Activated naive CD4-positive, alpha-beta T cell treated with anti-CD3 and anti-CD28 coated beads for 36 hours (primary cell): Measurements from ENCODE around the gene IFNGR2. TPM values are rescaled to one million over a fixed set of nuclear protein-coding genes. Genes with fewer than 3 reads are reported as not detected.

Experiments used
- CTCF ChIA-PET: fragments of 350-600 bp; sonication (Branson Sonifier 250); formaldehyde crosslinking; loops from one replicate; lab custom pipeline; 2021; ENCODE audit warnings: antibody characterized with exemption; lab: Charles Lee
- DNase-seq: peaks from one replicate; pipeline ENCODE4 v3.0.0-alpha.2; 2020
- H3K27ac Mint-ChIP-seq: one replicate; pipeline ENCODE4 v1.8.0; 2021; ENCODE audit warnings: mild to moderate bottlenecking, mixed read lengths
- H3K27me3 Mint-ChIP-seq: one replicate; pipeline ENCODE4 v1.8.0; 2021; ENCODE audit warnings: low read depth, mixed read lengths
- H3K36me3 Mint-ChIP-seq: one replicate; pipeline ENCODE4 v1.8.0; 2021; ENCODE audit warnings: low read depth, mixed read lengths
- H3K4me1 Mint-ChIP-seq: one replicate; pipeline ENCODE4 v1.8.0; 2021; ENCODE audit warnings: low read depth, mixed read lengths
- H3K4me3 Mint-ChIP-seq: one replicate; pipeline ENCODE4 v1.8.0; 2021; ENCODE audit warnings: mild to moderate bottlenecking, moderate library complexity, mixed read lengths
- H3K9me3 Mint-ChIP-seq: one replicate; pipeline ENCODE4 v1.8.0; 2021; ENCODE audit warnings: mixed read lengths
- intact Hi-C: fragments of 100-400 bp; cut with micrococcal nuclease; formaldehyde crosslinking; loops from one replicate; pipeline ENCODE4 v1.15.1; 2023
- total RNA-seq, 2 experiments: library from RNA; stranded (reverse); gene quantifications; one replicate each; pipeline ENCODE4 v1.2.3, GENCODE V29; 2021

IFNGR2 gene
- total RNA-seq, 2 experiments from 2014 or later, result 16.3 to 17.5 TPM

GRCh38 chr21:33391656-33392055 lies 11.6 kb upstream of the IFNGR2 start:
- Mint-ChIP-seq H3K27ac (no peak overlapping the region), H3K36me3 (no peaks in the 10 kb centered on the region), H3K27me3 (peaks cover 2% of the 10 kb centered on the region), H3K4me3 (no peak overlapping the region), H3K4me1 (no peaks in the 10 kb centered on the region), H3K9me3 (no peaks in the 10 kb centered on the region)
- intact Hi-C loops, result no loop called here
- CTCF ChIA-PET, result interaction anchor here (0.6 kb wide), 1 partner anchor 32 kb away, joined by 3 read pairs; no protein-coding TSS in a partner anchor
- DNase-seq, result no peak

DNA sequence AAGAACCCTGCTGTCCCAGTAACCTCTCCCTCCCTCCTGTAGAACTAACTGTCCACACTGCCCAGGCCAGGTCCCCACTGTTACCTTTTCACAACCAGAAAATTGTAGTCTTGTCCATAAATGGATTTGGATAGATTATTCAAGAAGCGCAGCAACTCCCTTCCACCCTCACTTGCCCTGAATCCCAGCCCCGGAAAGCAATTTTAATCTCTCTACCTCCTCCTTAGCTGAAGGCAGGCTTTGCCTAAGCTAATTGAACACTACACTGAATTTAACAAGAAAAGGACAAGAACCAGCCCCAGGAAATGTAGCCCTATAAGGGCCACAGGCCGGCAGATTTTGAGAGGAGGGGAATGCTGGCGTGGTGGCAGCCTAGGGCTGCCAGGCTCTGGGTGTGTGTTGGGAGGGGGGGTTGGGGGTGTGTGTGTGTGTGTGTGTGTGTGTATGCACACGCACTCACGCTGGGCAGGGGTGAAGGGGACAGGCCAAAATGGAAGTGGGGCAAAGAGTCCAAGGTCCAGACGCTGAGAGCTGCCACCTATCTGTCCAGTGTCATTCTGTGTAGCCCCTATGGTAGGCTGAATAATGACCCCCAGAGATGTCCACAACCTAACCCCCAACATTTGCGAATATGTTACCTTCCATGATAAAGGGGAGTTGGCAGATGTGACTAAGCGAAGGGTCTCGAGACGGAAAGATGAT lies 10.8 kb upstream of the IFNGR2 start:
- Mint-ChIP-seq H3K9me3 (no peaks in the 10 kb centered on the region), H3K4me1 (no peaks in the 10 kb centered on the region), H3K27ac (no peak overlapping the region), H3K4me3 (no peak overlapping the region), H3K27me3 (peaks cover 2% of the 10 kb centered on the region), H3K36me3 (no peaks in the 10 kb centered on the region)
- intact Hi-C loops, result no loop called here
- CTCF ChIA-PET, result interaction anchor here (0.6 to 1.2 kb wide), 2 partner anchors 30 to 32 kb away, joined by 3 read pairs; no protein-coding TSS in a partner anchor
- DNase-seq, result no peak

GRCh38 chr21:33393348-33393747 lies 9.9 kb upstream of the IFNGR2 start:
- DNase-seq, result no peak
- H3K36me3 Mint-ChIP-seq, result no peaks in the 10 kb centered on the region
- no peaks in the 10 kb centered on the region for H3K9me3 Mint-ChIP-seq
- H3K4me3 Mint-ChIP-seq, result no peak overlapping the region
- intact Hi-C loops, result no loop called here
- no peaks in the 10 kb centered on the region for H3K4me1 Mint-ChIP-seq
- peaks cover 2% of the 10 kb centered on the region for H3K27me3 Mint-ChIP-seq
- no peak overlapping the region for H3K27ac Mint-ChIP-seq
- CTCF ChIA-PET, result interaction anchor here (0.6 to 1.2 kb wide), 2 partner anchors 31 to 753 kb away, joined by 3 to 5 read pairs; no protein-coding TSS in a partner anchor

DNA sequence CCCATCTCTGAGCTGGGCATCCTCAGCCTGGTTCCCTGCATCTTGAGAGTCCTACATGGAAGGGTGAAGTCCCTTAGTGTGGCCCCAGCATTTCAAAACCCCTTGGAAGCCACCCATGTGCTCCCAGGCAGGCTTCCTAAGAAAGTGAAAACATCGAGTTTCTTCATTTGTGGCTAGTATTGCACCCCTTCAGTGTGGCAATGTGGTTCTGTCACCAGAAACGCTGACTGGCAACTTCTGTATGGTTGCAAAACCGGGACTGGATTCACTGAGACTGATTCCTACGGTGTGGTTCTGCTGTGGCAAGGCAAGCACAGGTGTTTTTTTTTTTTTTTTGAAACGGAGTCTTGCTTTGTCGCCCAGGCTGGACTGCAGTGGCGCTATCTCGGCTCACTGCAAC lies 9.0 kb upstream of the IFNGR2 start:
- Mint-ChIP-seq H3K4me1 (no peaks in the 10 kb centered on the region), H3K27me3 (peaks cover 2% of the 10 kb centered on the region)
- CTCF ChIA-PET, result no interaction called here

GRCh38 chr21:33395891-33396331 lies 7.3 kb upstream of the IFNGR2 start:
- Mint-ChIP-seq H3K27ac (no peak overlapping the region), H3K4me1 (no peaks in the 10 kb centered on the region), H3K36me3 (no peaks in the 10 kb centered on the region), H3K27me3 (peaks cover under 1% of the 10 kb centered on the region), H3K4me3 (no peak overlapping the region), H3K9me3 (no peaks in the 10 kb centered on the region)
- intact Hi-C loops, result no loop called here
- CTCF ChIA-PET, result no interaction called here
- DNase-seq, result no peak

More for the DNA sequence above, 9.0 kb upstream of the IFNGR2 start:
- H3K36me3 Mint-ChIP-seq, result no peaks in the 10 kb centered on the region
- no peak overlapping the region for H3K4me3 Mint-ChIP-seq
- H3K9me3 Mint-ChIP-seq, result no peaks in the 10 kb centered on the region
- intact Hi-C loops, result no loop called here
- no peak overlapping the region for H3K27ac Mint-ChIP-seq
- no peak for DNase-seq

DNA sequence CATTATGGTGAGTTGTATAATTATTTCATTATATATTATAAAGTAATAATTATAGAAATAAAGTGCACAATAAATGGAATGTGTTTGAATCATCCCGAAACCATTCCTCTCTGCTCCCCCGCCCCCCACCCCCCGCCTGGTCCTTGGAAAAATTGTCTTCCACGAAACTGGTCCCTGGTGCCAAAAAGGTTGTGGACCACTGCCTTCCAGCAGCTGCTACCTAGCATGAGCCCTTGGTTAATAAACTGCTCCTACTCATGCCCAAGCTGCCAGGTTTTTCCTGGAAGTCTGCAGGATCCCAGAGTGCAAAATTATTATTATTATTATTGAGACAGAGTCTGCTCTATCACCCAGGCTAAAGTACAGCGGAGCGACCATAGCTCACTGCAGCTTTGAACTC lies 6.8 kb upstream of the IFNGR2 start:
- no peak overlapping the region for H3K27ac Mint-ChIP-seq
- H3K27me3 Mint-ChIP-seq, result peaks cover 2% of the 10 kb centered on the region
- H3K4me1 Mint-ChIP-seq, result no peaks in the 10 kb centered on the region
- CTCF ChIA-PET, result interaction anchor here (0.6 kb wide), 2 partner anchors 36 to 127 kb away, joined by 3 read pairs; no protein-coding TSS in a partner anchor
- no peak for DNase-seq
- intact Hi-C loops, result no loop called here
- H3K36me3 Mint-ChIP-seq, result no peaks in the 10 kb centered on the region
- H3K9me3 Mint-ChIP-seq, result no peaks in the 10 kb centered on the region
- no peak overlapping the region for H3K4me3 Mint-ChIP-seq

GRCh38 chr21:33396951-33397350 lies 6.3 kb upstream of the IFNGR2 start:
- Mint-ChIP-seq H3K27ac (no peak overlapping the region), H3K27me3 (peaks cover 2% of the 10 kb centered on the region), H3K4me1 (no peaks in the 10 kb centered on the region), H3K4me3 (no peak overlapping the region), H3K36me3 (no peaks in the 10 kb centered on the region), H3K9me3 (no peaks in the 10 kb centered on the region)
- DNase-seq, result no peak
- intact Hi-C loops, result no loop called here
- CTCF ChIA-PET, result interaction anchor here (0.6 kb wide), 3 partner anchors 36 to 127 kb away, joined by 3 read pairs; no protein-coding TSS in a partner anchor

- DNase-seq, result no peak
- Mint-ChIP-seq H3K4me3 (no peak overlapping the region), H3K36me3 (no peaks in the 10 kb centered on the region), H3K27ac (no peak overlapping the region), H3K4me1 (no peaks in the 10 kb centered on the region), H3K9me3 (no peaks in the 10 kb centered on the region), H3K27me3 (peaks cover 2% of the 10 kb centered on the region)
- intact Hi-C loops, result no loop called here
- CTCF ChIA-PET, result interaction anchor here (0.6 to 0.7 kb wide), 2 partner anchors 94 to 101 kb away, joined by 3 read pairs; no protein-coding TSS in a partner anchor
Observed at GRCh38 chr21:33397717-33398116, 5.5 kb upstream of the IFNGR2 start.

DNA sequence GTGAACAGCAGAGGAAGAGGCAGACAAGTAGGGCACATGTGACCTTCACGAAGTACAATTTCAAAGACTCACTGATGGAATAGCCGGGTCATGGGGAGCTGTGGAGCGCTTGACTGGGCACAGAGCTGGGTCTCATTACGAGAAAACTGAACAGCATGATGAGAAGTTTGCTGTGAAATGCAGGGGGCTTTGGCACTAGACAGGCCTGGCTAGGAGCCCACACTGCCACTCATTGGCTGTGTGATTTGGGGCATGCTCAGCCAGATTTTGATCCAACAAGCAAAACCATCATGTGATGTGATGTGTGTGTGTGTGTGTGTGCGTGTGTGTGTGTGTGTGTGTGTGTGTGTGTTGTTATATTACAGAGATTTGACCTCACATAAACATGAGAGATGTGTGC lies 4.9 kb upstream of the IFNGR2 start:
- CTCF ChIA-PET, result interaction anchor here (0.6 to 0.7 kb wide), 2 partner anchors 102 to 1161 kb away, joined by 3 read pairs; no protein-coding TSS in a partner anchor
- Mint-ChIP-seq H3K27ac (no peak overlapping the region), H3K27me3 (peaks cover 2% of the 10 kb centered on the region), H3K4me1 (no peaks in the 10 kb centered on the region), H3K4me3 (no peak overlapping the region), H3K36me3 (no peaks in the 10 kb centered on the region), H3K9me3 (no peaks in the 10 kb centered on the region)
- intact Hi-C loops, result no loop called here
- no peak for DNase-seq

GRCh38 chr21:33401630-33401992 lies 1.6 kb upstream of the IFNGR2 start:
- H3K36me3 Mint-ChIP-seq, result no peaks in the 10 kb centered on the region
- peaks cover 26% of the 10 kb centered on the region for H3K4me1 Mint-ChIP-seq
- H3K27me3 Mint-ChIP-seq, result peaks cover 2% of the 10 kb centered on the region
- CTCF ChIA-PET, result interaction anchor here (0.7 to 1.4 kb wide), 3 partner anchors 13 to 34 kb away, joined by 3 to 6 read pairs (median 3); no protein-coding TSS in a partner anchor
- intact Hi-C loops, result no loop called here
- no peak overlapping the region for H3K4me3 Mint-ChIP-seq
- no peaks in the 10 kb centered on the region for H3K9me3 Mint-ChIP-seq
- no peak overlapping the region for H3K27ac Mint-ChIP-seq
- no peak for DNase-seq

DNA sequence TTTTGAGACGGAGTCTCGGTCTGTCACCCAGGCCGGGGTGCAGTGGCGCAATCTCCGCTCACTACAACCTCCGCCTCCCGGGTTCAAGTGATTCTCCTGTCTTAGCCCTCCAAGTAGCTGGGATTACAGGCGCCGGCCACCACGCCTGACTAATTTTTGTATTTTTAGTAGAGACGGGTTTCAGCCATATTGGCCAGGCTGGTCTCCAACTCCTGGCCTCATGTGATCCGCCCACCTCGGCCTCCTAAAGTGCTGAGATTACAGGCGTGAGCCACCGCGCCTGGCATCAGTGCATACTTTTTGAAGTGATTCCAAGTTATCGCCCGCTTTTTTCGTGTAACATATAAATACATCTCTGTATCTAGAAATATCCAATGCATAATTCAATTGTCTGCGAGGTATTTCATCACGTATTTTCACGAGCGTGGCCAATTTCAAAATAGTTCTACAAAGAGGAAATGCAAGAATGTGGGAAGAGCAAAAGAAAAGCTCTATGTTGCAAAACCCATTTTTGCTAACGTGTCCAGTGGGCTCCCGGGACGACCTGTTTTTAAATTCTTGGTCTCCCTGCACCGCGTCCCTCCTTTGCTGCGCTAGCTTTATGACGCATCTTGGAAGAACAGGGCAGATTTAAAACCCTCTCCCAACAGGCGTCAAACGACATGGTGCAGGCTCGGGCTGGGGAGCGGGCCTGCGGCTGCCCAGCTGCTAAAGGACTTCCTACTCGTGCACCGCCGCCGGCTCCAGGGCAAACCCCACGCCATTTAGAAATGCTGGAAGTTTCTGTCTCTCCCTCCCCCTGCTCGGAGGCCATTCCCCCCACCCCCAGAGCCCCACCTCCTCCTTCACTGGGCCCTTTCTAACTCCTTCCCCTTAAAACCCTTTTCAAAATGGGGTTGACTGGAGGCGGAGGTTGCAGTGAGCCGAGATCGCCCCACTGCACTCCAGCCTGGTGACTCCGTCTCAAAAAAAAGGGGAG lies 923 bp upstream of the IFNGR2 start:
- intact Hi-C loops, result no loop called here
- peak overlapping the region; percentile 59 for H3K27ac Mint-ChIP-seq
- CTCF ChIA-PET, result interaction anchor here (0.7 to 1.4 kb wide), 3 partner anchors 14 to 33 kb away, joined by 3 to 6 read pairs (median 3); no protein-coding TSS in a partner anchor
- no peaks in the 10 kb centered on the region for H3K9me3 Mint-ChIP-seq
- H3K27me3 Mint-ChIP-seq, result peaks cover 2% of the 10 kb centered on the region
- H3K36me3 Mint-ChIP-seq, result no peaks in the 10 kb centered on the region
- no peak for DNase-seq
- H3K4me1 Mint-ChIP-seq, result peaks cover 33% of the 10 kb centered on the region
- peak overlapping the region; percentile 69 for H3K4me3 Mint-ChIP-seq
